Gastroesophageal sphincter (tissue), 3 donors: ENCODE results near the gene CALML5.

ENCODE experiments used
- EP300 ChIP-seq: sonication (generic); formaldehyde crosslinking; IDR thresholded peaks from one replicate; pipeline ENCODE4 v1.6.1; 2017; ENCODE audit warnings: antibody characterized with exemption, mild to moderate bottlenecking
- POLR2A ChIP-seq, 2 donors: fragments of 450-650 bp; IDR thresholded peaks; one replicate each; pipeline ENCODE4 v1.6.1; 2017; ENCODE audit warnings: antibody characterized with exemption in 2 of 2, mild to moderate bottlenecking in 2 of 2, moderate library complexity in 1 of 2
- TF ChIP-seq, protein P1 (sequence below), 4 experiments: fragments of 200-600 bp in 2 of 4; fragments of 450-650 bp in 2 of 4; sonication (generic) in 1 of 4; IDR thresholded peaks; one replicate each; pipeline ENCODE4 v1.5.1; 2017 to 2019; ENCODE audit warnings: antibody characterized with exemption in 4 of 4, mild to moderate bottlenecking in 2 of 4, moderate library complexity in 2 of 4

DNA sequence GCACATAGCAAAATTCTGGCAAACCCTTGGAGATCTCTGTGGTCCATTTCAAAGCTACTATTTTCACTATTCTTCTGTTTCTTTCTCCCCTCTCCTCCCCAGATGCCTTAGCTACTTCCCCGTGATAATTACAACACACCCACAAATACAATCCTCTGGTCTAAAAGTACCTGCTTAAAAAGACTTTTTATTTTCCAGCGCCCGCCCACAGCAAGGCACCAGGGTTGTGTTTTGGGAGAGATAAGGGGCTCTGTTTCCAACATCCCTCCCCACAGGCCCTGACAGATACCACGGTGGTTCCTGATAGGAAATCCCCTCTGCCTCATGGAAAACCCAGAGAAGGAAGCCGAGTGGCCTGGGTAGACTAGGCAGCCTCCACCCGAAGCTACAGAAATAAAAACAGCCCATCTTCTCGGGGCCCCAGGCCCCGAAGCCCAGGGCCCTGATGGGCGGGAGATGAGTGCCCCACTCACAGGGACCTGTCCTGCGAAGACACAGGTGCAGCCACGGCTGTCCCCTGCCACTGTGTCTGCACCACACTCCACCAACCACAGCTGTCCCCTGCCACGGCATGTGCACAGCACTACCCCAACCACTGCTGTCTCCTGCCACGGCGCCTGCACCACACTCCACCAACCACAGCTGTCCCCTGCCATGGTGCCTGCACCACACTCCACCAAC is 19.7 kb downstream of the CALML5 start:
- TF ChIP-seq, protein P1, sequence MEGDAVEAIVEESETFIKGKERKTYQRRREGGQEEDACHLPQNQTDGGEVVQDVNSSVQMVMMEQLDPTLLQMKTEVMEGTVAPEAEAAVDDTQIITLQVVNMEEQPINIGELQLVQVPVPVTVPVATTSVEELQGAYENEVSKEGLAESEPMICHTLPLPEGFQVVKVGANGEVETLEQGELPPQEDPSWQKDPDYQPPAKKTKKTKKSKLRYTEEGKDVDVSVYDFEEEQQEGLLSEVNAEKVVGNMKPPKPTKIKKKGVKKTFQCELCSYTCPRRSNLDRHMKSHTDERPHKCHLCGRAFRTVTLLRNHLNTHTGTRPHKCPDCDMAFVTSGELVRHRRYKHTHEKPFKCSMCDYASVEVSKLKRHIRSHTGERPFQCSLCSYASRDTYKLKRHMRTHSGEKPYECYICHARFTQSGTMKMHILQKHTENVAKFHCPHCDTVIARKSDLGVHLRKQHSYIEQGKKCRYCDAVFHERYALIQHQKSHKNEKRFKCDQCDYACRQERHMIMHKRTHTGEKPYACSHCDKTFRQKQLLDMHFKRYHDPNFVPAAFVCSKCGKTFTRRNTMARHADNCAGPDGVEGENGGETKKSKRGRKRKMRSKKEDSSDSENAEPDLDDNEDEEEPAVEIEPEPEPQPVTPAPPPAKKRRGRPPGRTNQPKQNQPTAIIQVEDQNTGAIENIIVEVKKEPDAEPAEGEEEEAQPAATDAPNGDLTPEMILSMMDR (IDR thresholded peaks at IDR 0.05) = no peak
- TF ChIP-seq POLR2A (IDR thresholded peaks at IDR 0.05) (no peak), EP300 (no peak)
